Transverse colon (tissue), 4 donors: ENCODE results near the gene GPRC6A. TPM values are rescaled to one million over a fixed set of nuclear protein-coding genes. Genes with fewer than 3 reads are reported as not detected.

Source experiments
- DNase-seq: peaks from one replicate; pipeline ENCODE4 v3.0.0-alpha.2; 2019
- H3K27ac ChIP-seq, 4 donors: fragments of 200-600 bp; sonication (generic); 2 replicates each; pipeline ENCODE4 v1.5.1; 2016 to 2018; ENCODE audit warnings: inconsistent platforms in 4 of 4
- H3K27me3 ChIP-seq: fragments of 200-600 bp; sonication (generic); 2 replicates; pipeline ENCODE4 v1.5.1; 2017; ENCODE audit warnings: inconsistent platforms
- H3K36me3 ChIP-seq, 4 donors: fragments of 200-600 bp; sonication (generic); 2 replicates each; pipeline ENCODE4 v1.5.1; 2017 to 2019; ENCODE audit warnings: inconsistent platforms in 4 of 4
- H3K4me1 ChIP-seq, 4 donors: fragments of 200-600 bp; sonication (generic); 2 replicates each; pipeline ENCODE4 v1.5.1; 2017 to 2020; ENCODE audit warnings: inconsistent platforms in 4 of 4
- H3K4me3 ChIP-seq, 4 donors: fragments of 200-600 bp; sonication (generic); 1 replicate in 1 of 4; 2 replicates in 3 of 4; pipeline versions ENCODE4 v1.5.1 to v1.6.1; 2017 to 2019; ENCODE audit warnings: inconsistent platforms in 4 of 4
- H3K9me3 ChIP-seq, 2 donors: fragments of 200-600 bp; sonication (generic); 2 replicates each; pipeline ENCODE4 v1.5.1; 2017 to 2019; ENCODE audit warnings: inconsistent platforms in 2 of 2
- EP300 ChIP-seq: sonication (generic); formaldehyde crosslinking; IDR thresholded peaks from one replicate; pipeline ENCODE4 v1.6.1; 2017; ENCODE audit warnings: antibody characterized with exemption, low read depth
- POLR2A ChIP-seq: fragments of 450-650 bp; IDR thresholded peaks from one replicate; pipeline ENCODE4 v1.6.1; 2016; ENCODE audit warnings: antibody characterized with exemption, mild to moderate bottlenecking, moderate library complexity
- POLR2AphosphoS5 ChIP-seq, 3 donors: sonication (generic); formaldehyde crosslinking; IDR thresholded peaks; one replicate each; pipeline ENCODE4 v1.6.1; 2016; ENCODE audit warnings: antibody characterized with exemption in 3 of 3
- WGBS, 2 donors: methylation state at CpG; one replicate each; pipeline ENCODE4 v1.1.5; 2018; ENCODE audit warnings: low coverage in 1 of 2; 5-methylcytosine and 5-hydroxymethylcytosine counted together
- in situ Hi-C, 4 donors: fragments of 200-750 bp; cut with MboI; loops; one replicate each; pipeline versions ENCODE4 v1.15.0 to v1.15.1; 2017; ENCODE audit warnings: low sequenced_read_pairs in 3 of 4, low pct_ligation_motif_present in 1 of 4, low pct_unique_long_range_greater_than_20kb in 1 of 4
- intact Hi-C: fragments of 100-400 bp; cut with DNase I; formaldehyde crosslinking; loops from one replicate; pipeline ENCODE4 v1.15.1; 2023; ENCODE audit warnings: low total_unique reads
- total RNA-seq, 4 donors: library from RNA; depleted of rRNA; stranded (reverse); fragments of >200 nt; gene quantifications; one replicate each; pipeline ENCODE4 v1.1.0, GENCODE V29; 2016
- TF ChIP-seq, protein P1 (sequence below), 5 experiments: fragments of 200-600 bp in 3 of 5; fragments of 450-650 bp in 2 of 5; sonication (generic) in 3 of 5; IDR thresholded peaks; 1 replicate in 2 of 5; 2 replicates in 3 of 5; pipeline ENCODE4 v1.5.1; 2016 to 2017; ENCODE audit warnings: antibody characterized with exemption in 5 of 5, inconsistent platforms in 3 of 5, mild to moderate bottlenecking in 2 of 5, moderate library complexity in 1 of 5

GPRC6A gene
- total RNA-seq, 4 donors from 2014 or later: not detected

DNA sequence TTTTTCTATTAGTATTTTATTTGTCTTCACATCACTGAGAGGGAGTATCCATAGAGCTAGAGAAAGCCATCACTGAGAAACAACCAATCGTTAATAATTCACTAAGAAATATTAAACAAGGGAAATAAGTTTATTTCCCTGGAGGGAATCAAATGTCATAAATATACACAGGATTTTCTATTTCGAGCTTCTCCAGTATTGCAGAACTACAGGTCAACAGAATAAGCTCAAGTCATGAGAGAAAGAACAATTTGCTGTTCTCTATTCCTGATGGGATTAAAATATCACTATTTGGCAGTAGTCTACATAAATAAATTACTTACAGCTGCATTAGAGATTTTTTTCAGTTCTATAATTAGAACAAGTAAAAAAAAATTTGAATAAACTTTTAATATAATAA is 61.2 kb downstream of the GPRC6A start:
- no peak overlapping the region for H3K4me3 ChIP-seq
- no peaks in the 10 kb centered on the region for H3K9me3 ChIP-seq
- H3K4me1 ChIP-seq: peaks cover 0 to 17% (median 5%) of the 10 kb centered on the region in 4 donors
- no peak overlapping the region for H3K27ac ChIP-seq
- intact Hi-C loops (no loop called here), in situ Hi-C loops (no loop called here)
- peaks cover 51% of the 10 kb centered on the region for H3K27me3 ChIP-seq
- WGBS, 2 donors: 56 to 77% methylated on average over 2 of the region's 2 CpGs
- no peak for DNase-seq
- TF ChIP-seq POLR2AphosphoS5 (IDR thresholded peaks at IDR 0.05): no peak
- no peak for TF ChIP-seq POLR2A
- no peak for TF ChIP-seq EP300
- TF ChIP-seq, protein P1, sequence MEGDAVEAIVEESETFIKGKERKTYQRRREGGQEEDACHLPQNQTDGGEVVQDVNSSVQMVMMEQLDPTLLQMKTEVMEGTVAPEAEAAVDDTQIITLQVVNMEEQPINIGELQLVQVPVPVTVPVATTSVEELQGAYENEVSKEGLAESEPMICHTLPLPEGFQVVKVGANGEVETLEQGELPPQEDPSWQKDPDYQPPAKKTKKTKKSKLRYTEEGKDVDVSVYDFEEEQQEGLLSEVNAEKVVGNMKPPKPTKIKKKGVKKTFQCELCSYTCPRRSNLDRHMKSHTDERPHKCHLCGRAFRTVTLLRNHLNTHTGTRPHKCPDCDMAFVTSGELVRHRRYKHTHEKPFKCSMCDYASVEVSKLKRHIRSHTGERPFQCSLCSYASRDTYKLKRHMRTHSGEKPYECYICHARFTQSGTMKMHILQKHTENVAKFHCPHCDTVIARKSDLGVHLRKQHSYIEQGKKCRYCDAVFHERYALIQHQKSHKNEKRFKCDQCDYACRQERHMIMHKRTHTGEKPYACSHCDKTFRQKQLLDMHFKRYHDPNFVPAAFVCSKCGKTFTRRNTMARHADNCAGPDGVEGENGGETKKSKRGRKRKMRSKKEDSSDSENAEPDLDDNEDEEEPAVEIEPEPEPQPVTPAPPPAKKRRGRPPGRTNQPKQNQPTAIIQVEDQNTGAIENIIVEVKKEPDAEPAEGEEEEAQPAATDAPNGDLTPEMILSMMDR (IDR thresholded peaks at IDR 0.05): no peak
- H3K36me3 ChIP-seq: no peaks in the 10 kb centered on the region

DNA sequence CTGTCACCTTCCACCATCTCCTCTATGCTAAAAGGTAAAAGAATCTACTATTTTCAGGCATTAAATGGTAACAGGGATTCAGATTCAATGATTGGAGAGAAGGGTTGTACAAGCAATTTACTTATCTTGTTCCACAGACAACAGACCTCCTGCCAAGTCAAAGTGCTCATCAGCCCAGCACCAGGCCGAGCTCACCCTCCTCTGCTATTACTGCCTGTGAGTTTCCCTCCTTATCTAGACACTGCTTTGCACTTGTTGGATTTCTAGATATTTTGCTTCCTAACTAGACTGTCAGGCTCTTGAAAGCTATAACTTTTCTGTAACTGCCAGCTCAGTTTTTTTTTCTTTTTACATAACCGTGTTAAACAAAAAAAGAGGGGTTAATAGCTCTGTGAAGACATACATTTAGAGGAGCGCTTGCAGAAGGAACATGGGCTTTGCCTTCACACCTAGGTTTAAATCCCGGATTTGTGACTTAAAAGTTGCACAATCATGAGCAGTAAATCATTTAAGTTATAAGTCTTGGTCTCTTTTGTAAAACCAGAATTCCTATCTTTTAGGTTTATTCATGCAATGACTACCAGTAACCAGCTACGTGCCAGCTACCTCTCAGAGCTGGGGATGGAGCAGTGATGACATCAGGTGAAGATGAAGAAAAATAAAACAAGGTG is 62.2 kb downstream of the GPRC6A start:
- whole genome bisulfite sequencing, 2 donors: 69 to 73% methylated on average over 5 of the region's 5 CpGs
- Histone ChIP-seq H3K36me3 (no peaks in the 10 kb centered on the region), H3K27ac (no peak overlapping the region), H3K4me1 (peaks cover 0 to 17% (median 5%) of the 10 kb centered on the region in 4 donors), H3K27me3 (peaks cover 59% of the 10 kb centered on the region), H3K4me3 (no peak overlapping the region), H3K9me3 (no peaks in the 10 kb centered on the region)
- TF ChIP-seq EP300 (no peak), POLR2A (no peak), POLR2AphosphoS5 (IDR thresholded peaks at IDR 0.05) (no peak)
- TF ChIP-seq, protein P1 (IDR thresholded peaks at IDR 0.05): no peak
- intact Hi-C loops: no loop called here
- no peak for DNase-seq
- in situ Hi-C loops: no loop called here

DNA sequence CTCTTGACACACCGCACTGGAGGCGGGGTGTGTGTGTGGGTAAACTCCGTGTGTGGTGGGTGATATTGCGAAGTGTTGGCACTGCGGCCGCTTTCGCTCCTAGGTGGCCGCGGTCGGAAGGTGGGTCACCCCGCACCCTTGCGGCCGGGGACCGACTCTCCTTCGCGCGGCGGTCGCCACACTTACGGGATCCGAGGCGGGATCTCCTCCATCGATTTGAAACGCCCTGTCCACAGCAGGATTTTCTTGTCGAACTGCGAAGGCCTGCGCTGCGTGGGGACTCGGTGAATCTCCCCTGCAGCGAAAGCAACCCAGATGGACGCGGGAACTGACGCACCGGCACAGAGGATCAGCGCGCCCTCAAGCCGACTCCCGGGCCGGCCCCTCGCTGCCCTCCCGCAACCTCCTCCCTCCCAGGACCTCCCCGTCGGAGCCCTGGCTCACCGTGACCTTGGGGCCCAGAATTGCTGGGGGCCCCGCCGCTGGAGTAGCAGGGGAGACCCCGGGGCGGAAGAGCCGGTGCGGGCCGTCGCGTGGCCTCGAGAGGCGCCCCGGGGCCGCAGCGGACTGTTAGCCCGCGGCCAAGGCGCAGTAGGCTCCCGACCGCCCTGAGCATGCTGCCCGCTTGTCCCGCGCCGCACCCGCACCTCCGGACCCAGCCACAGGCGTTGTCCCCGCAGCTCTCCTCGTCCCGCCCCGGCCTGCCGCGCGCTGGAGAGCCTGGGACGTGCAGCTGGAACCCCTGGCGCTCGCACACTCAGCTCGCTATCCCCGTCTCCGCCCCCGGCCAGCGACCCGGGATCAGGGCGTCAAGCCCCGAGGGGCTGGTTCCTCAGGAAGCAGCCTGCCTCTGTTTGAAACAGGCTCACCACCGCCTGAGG is 63.7 kb downstream of the GPRC6A start, which contains the start of gene FAM162B:
FAM162B (minus strand) TSS at position 759 of the 881 bp plus-strand sequence; CDS start at position 616, 143 bp downstream.
- Histone ChIP-seq H3K27me3 (peaks cover 59% of the 10 kb centered on the region), H3K9me3 (no peaks in the 10 kb centered on the region), H3K4me3 (peak within 1 kb of the TSS; percentile 4 to 62 (median 22)), H3K4me1 (peaks cover 0 to 17% (median 5%) of the 10 kb centered on the region in 4 donors), H3K27ac (peak within 1 kb of the TSS in 1 of 4 donors; percentile 28), H3K36me3 (no peaks in the 10 kb centered on the region)
- TF ChIP-seq, protein P1 (IDR thresholded peaks at IDR 0.05): no peak
- TF ChIP-seq POLR2AphosphoS5 (IDR thresholded peaks at IDR 0.05): no peak
- no peak for TF ChIP-seq POLR2A
- no peak for TF ChIP-seq EP300
- WGBS, 2 donors: 12% methylated on average over 65 of the region's 89 CpGs; no CpG with 5 or more reads in 1 of the 2 donors
- intact Hi-C loops (no loop called here), in situ Hi-C loops (no loop called here)
- DNase-seq: peak; percentile 8

DNA sequence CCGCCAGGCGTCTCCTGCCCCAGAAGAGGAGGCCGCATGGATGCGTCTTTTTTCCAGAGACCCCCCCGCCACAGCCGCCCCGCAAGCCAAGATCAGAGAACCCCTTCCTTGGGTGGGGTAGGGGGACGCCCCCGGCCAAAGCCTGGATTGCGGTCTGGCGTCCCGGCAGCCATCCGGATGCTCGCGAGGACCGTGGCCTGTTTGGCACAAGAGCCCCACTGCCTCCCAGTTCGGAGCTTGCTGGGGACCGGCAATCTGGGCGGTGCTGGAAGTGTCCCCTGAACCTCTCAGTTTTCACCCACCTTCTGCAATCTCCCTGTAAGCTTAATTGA is 64.3 kb downstream of the GPRC6A start:
- intact Hi-C loops: no loop called here
- TF ChIP-seq POLR2A: no peak
- TF ChIP-seq EP300: no peak
- TF ChIP-seq, protein P1 (IDR thresholded peaks at IDR 0.05): no peak
- no peak for TF ChIP-seq POLR2AphosphoS5 (IDR thresholded peaks at IDR 0.05)
- Histone ChIP-seq H3K27ac (no peak overlapping the region), H3K4me1 (peaks cover 0 to 17% (median 5%) of the 10 kb centered on the region in 4 donors), H3K27me3 (peaks cover 59% of the 10 kb centered on the region), H3K36me3 (no peaks in the 10 kb centered on the region), H3K9me3 (no peaks in the 10 kb centered on the region), H3K4me3 (peak overlapping the region in 3 of 4 donors; percentile 22 to 62 (median 22))
- 61 to 87% methylated on average over 3 to 19 of the region's 19 CpGs for WGBS, 2 donors
- no peak for DNase-seq
- in situ Hi-C loops: no loop called here
